Glomerular visceral epithelial cell (primary cell): ENCODE results near the gene EEF1B2.
"Not testable (repeated sequence)": the region's sequence is repeated elsewhere in the genome, so short reads cannot be mapped to it uniquely, and the experiment has no call there.

Experiments
- DNase-seq: peaks from one replicate; pipeline ENCODE4 v3.0.0-alpha.2; 2016; ENCODE audit errors: extremely low spot score

EEF1B2 gene

DNA sequence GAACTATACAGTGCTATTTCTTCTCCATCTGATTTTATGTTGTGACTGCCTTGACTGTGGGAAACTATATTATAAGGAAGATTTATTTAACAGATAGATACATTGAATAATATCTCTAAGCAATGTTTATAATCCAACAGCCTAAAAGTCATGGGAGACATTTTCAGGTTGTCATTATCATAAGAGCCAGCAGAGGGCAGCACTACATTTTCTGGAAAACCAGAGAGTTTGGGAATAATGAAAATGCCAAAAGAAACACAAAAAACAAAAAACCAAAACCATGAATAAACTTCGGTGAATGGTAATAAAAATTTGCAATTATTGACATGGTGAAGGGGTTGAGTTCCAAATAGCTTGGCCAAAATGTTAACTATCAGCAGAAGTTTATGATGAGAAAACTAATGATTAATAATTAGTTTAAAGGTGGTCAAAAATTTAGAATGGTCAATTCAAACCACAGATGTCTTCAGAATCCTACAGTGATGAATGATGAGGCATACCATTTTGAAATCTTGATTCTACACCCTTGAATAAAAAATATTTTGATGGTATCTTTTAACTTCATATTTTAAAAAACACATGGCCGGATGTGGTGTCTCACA, 4.7 kb downstream of the EEF1B2 start:
- DNase-seq, result peak; percentile 60

DNA sequence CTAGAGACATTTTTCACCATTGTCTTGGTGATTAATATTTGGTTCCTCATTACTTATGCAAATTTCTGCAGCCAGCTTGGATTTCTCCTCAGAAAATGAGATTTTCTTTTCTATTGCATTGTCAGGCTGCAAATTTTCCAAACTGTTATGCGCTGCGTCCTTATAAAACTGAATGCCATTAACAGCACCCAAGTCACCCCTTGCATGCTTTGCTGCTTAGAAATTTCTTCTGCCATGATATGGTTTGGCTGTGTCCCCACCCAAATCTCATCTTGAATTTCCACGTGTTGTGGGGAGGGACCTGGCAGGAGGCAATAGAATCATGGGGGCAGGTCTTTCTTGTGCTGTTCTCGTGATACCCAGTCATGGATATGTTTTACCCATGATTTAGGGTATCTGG, 8.5 kb downstream of the EEF1B2 start:
- DNase-seq, result not testable (repeated sequence)

DNA sequence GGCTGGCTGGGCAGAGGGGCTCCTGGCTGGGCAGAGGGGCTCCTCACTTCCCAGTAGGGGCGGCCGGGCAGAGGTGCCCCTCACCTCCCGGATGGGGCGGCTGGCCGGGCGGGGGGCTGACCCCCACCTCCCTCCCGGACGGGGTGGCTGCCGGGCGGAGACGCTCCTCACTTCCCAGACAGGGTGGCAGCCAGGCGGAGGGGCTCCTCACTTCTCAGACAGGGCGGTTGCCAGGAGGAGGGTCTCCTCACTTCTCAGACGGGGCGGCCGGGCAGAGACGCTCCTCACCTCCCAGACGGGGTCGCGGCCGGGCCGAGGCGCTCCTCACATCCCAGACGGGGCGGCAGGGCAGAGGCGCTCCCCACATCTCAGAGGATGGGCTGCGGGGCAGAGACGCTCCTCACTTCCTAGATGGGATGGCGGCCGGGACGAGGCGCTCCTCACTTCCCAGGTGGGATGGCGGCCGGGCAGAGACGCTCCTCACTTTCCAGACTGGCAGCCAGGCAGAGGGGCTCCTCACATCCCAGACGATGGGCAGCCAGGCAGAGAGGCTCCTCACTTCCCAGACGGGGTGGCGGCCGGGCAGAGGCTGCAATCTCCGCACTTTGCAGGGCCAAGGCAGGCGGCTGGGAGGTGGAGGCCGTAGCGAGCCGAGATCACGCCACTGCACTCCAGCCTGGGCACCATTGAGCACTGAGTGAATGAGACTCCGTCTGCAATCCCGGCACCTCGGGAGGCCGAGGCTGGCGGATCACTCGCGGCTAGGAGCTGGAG, 12.1 kb downstream of the EEF1B2 start:
- not testable (repeated sequence) for DNase-seq

- DNase-seq, result no peak
Observed at GRCh38 chr2:206173147-206173546, 13.5 kb downstream of the EEF1B2 start.

GRCh38 chr2:206176121-206176520, 16.4 kb downstream of the EEF1B2 start:
- no peak for DNase-seq

DNA sequence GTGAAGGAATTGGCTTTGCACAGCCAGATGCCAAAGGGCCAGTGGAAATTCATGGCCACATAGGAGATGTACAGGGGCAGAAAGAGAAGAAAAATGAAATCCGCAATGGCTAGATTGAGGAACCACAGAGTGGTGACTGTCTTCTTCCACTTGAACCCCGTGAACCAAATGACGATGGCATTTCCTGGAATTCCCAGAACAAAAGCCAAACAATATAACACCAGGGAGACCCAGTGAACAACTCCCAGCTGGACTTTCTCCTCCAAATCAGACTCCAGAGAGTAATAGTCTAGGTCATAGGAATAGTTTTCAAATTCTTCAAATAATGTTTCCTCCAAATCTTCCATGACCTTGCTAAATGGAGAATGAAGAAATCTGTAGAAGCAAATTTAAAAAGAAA, 17.2 kb downstream of the EEF1B2 start:
- no peak for DNase-seq

GRCh38 chr2:206181526-206181925, 21.8 kb downstream of the EEF1B2 start:
- not testable (repeated sequence) for DNase-seq

DNA sequence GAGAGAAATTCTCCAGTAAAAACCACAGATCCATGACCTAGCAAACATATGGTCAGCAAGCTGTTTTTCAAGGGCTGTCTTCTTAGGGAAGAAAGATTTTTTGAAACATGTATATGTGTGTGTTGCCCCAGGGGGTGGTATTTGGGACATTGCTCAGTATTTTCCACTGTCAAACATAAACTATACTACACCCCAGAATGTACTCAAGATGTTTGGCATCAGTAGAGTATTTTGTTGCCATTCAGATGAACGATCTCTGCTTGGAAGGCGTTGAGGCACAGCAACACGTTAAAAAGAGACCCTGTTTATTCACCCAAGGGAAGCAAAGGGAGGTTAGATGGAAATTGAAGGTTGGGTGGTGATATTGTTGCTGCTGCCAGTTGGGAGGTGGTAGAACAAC, 30.0 kb downstream of the EEF1B2 start:
- no peak for DNase-seq

DNA sequence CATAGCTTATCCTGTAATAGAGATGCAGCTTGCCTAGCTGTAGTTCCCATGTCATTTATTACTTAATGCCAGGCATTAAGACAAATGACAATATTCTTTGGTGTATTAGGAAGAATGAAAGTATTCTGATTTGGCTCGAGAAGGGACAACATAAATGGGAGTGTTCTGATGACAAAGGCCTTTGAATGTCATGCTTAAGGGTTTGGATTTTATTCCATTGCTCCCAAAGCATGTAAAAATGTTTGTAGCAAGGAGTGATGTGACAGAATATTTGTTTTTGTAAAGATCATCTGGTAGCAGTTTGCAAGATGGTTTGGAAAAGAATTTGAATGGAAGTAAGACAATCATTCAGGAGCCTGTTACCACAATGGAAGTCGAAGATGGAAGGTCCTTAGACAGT, 30.4 kb downstream of the EEF1B2 start:
- no peak for DNase-seq

DNA sequence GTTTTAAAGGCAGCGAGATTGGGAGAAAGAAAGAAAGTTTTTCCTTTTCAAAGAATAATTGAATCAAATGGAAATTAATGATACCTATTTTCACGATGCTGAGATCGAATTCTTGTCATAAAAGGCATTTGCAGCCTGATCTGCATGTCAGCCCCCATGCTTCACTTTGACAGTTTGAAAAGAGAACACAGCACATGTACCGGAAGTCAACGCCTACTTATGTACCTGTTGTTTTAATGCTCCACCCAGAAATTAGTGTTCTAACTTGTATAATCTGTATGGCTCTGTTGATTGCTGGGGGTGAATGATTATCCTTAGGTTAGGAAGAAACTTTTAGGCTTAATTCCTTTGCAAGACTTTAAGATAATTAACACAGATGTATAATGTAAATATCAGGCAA, 31.0 kb downstream of the EEF1B2 start:
- no peak for DNase-seq

DNA sequence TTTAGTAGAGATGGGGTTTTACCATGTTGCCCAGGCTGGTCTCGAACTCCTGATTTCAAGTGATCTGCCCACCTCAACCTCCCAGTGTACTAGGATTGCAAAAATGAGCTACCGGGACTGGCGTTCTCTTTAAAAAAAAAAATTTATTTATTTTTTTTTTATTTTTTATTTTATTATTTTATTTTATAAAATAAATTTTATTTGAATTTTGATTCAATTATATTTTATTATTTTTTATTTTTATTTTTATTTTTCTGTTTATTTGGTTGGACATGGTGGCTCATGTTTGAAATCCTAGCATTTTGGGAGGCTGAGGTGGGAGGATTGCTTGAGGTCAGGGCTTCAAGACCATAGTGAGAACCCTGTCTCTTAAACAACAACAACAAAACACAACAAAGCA, 32.5 kb downstream of the EEF1B2 start:
- no peak for DNase-seq

GRCh38 chr2:206193671-206194357, 34.1 kb downstream of the EEF1B2 start:
- DNase-seq, result no peak

DNA sequence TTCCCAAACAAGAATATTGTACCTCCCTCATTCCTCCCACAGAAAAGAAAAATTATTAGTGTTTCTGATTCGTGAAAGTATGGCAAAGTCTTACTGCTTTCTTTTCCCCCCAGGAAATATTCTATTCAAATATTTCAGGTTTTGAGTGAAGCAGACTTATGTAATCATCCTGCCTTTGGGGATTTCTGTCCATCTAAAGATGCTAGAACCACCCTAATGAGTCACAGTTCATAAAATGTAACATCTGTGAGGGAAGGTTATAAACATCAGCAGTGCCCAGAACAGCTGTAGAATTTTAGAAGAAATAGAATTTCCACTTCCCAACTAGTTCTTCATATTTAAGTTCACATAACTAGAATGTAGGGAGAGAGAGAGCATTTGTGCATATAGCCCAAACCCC, 39.0 kb downstream of the EEF1B2 start:
- no peak for DNase-seq

GRCh38 chr2:206201075-206201848, 41.6 kb downstream of the EEF1B2 start:
- DNase-seq, result no peak

GRCh38 chr2:206202446-206202845, 42.8 kb downstream of the EEF1B2 start:
- no peak for DNase-seq

DNA sequence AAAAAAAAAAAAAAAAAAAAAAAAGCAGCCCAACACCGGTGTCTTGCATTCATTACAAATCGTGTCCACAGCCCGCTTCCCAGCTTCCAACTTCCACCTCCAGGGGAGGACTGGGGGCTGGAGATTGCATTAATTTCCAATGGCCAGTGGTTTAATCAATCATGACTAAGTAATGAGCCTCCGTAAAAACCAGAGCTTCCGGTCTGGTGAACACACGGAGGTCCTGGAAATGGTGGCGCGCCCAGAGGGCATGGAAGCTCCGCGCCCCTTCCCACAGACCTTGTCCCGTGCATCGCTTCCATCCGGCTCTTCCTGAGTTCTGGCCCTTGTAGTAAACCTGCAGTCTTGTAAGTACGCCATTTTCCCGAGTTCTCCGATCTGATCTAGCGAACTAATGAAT, 43.6 kb downstream of the EEF1B2 start:
- DNase-seq, result no peak

- DNase-seq, result no peak
Observed at GRCh38 chr2:206204710-206205109, 45.0 kb downstream of the EEF1B2 start.

DNA sequence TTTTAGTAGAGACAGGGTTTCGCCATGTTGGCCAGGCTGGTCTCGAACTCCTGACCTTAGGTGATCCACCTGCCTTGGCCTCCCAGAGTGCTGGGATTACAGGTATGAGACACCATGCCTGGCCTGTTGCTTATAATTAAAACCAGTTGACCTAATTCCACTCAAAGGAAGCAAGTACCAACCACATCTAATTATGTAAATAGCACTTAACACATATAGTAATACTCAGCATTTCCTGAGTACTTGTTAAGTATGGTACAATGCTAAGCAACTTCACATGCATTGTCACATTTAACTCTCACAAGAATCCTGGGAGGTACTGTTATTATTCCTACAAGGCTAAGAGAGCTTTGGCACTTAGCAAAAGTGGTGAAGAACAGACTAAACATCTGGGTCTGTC, 47.6 kb downstream of the EEF1B2 start:
- not testable (repeated sequence) for DNase-seq

GRCh38 chr2:206208900-206209299, 49.2 kb downstream of the EEF1B2 start:
- DNase-seq, result no peak

- peak; percentile 29 for DNase-seq
Observed at GRCh38 chr2:206211657-206212255, 52.1 kb downstream of the EEF1B2 start.
